Sigmoid colon (tissue), 7 donors: ENCODE results near the gene LDLRAD4. TPM values are rescaled to one million over a fixed set of nuclear protein-coding genes. Genes with fewer than 3 reads are reported as not detected.

ENCODE experiments used
- DNase-seq: peaks from one replicate; pipeline ENCODE4 v3.0.0-alpha.2; 2019
- H3K27ac ChIP-seq, 4 donors: fragments of 200-600 bp; sonication (generic); one replicate each; pipeline ENCODE4 v1.5.1; 2016 to 2019; ENCODE audit warnings: mild to moderate bottlenecking in 1 of 4
- H3K27me3 ChIP-seq, 3 donors: fragments of 200-600 bp; sonication (generic); one replicate each; pipeline ENCODE4 v1.5.1; 2019; ENCODE audit warnings: mild to moderate bottlenecking in 1 of 3
- H3K36me3 ChIP-seq, 4 donors: fragments of 200-600 bp; sonication (generic); one replicate each; pipeline ENCODE4 v1.5.1; 2016 to 2019
- H3K4me1 ChIP-seq, 4 donors: fragments of 200-600 bp; sonication (generic); one replicate each; pipeline ENCODE4 v1.5.1; 2017 to 2019
- H3K4me3 ChIP-seq, 4 donors: fragments of 200-600 bp; sonication (generic); one replicate each; pipeline ENCODE4 v1.5.1; 2017 to 2019; ENCODE audit warnings: mild to moderate bottlenecking in 2 of 4, moderate library complexity in 1 of 4
- H3K9me3 ChIP-seq, 4 donors: fragments of 200-600 bp in 3 of 4; sonication (generic) in 3 of 4; one replicate each; pipeline versions ENCODE4 v1.5.1 to v1.6.1; 2013 to 2019
- CTCF ChIP-seq, 4 experiments: fragments of 450-650 bp in 3 of 4; fragments of 200-600 bp in 1 of 4; IDR thresholded peaks; one replicate each; pipeline ENCODE4 v1.5.1; 2016 to 2019; ENCODE audit warnings: antibody characterized with exemption in 4 of 4, mild to moderate bottlenecking in 3 of 4, moderate library complexity in 2 of 4
- EP300 ChIP-seq, 4 donors: sonication (generic); formaldehyde crosslinking; IDR thresholded peaks; one replicate each; pipeline ENCODE4 v1.6.1; 2017; ENCODE audit warnings: antibody characterized with exemption in 4 of 4
- POLR2A ChIP-seq, 2 donors: fragments of 450-650 bp; IDR thresholded peaks; one replicate each; pipeline ENCODE4 v1.6.1; 2016; ENCODE audit warnings: antibody characterized with exemption in 2 of 2, mild to moderate bottlenecking in 2 of 2, moderate library complexity in 2 of 2
- POLR2AphosphoS5 ChIP-seq, 4 donors: sonication (generic); formaldehyde crosslinking; IDR thresholded peaks; one replicate each; pipeline ENCODE4 v1.6.1; 2017; ENCODE audit warnings: antibody characterized with exemption in 4 of 4
- WGBS, 2 donors: extraction: QIAGEN DNeasy Blood & Tissue Kit; methylation state at CpG; one replicate each; pipeline ENCODE4 v1.1.7; 2013; 5-methylcytosine and 5-hydroxymethylcytosine counted together
- intact Hi-C: fragments of 100-400 bp; cut with DNase I; formaldehyde crosslinking; loops from one replicate; pipeline ENCODE4 v1.15.1; 2023
- polyA plus RNA-seq, 3 donors: library from polyadenylated mRNA; stranded (reverse); fragments of 200-250 nt; gene quantifications; one replicate each; pipeline ENCODE4 v1.2.3, GENCODE V29; 2013
- total RNA-seq, 4 donors: library from RNA; depleted of rRNA; stranded (reverse); fragments of >200 nt; gene quantifications; one replicate each; pipeline ENCODE4 v1.1.0, GENCODE V29; 2016
- donor health status: healthy with polysubstance abuse.
- donor health status: Bipolar disorder and iron deficiency.
- donor health status: healthy.

The LDLRAD4 gene
- total and polyA plus RNA-seq, 7 donors: 1.2 to 28.2 (median 17.2) TPM

- no peaks in the 10 kb centered on the region for H3K27me3 ChIP-seq
- no peak for TF ChIP-seq EP300 (IDR thresholded peaks at IDR 0.05)
- no peak for TF ChIP-seq POLR2A (IDR thresholded peaks at IDR 0.05)
- TF ChIP-seq CTCF (IDR thresholded peaks at IDR 0.05): no peak
- TF ChIP-seq POLR2AphosphoS5 (IDR thresholded peaks at IDR 0.05): no peak
- 93 to 94% methylated on average over 5 of the region's 5 CpGs for WGBS, 2 donors
- peaks cover 6 to 36% (median 20%) of the 10 kb centered on the region in 4 donors for H3K4me1 ChIP-seq
- intact Hi-C loops: no loop called here
- H3K36me3 ChIP-seq: peaks cover 0 to 15% (median 3%) of the 10 kb centered on the region in 4 donors
- peak overlapping the region in 1 of 4 donors; percentile 78 for H3K27ac ChIP-seq
- H3K9me3 ChIP-seq: no peaks in the 10 kb centered on the region
- peak overlapping the region in 1 of 4 donors; percentile 8 for H3K4me3 ChIP-seq
- no peak for DNase-seq
These were observed 281.2 kb downstream of the LDLRAD4 start for GRCh38 chr18:13499803-13500202.

- WGBS, 2 donors: 58 to 73% methylated on average over 23 of the region's 23 CpGs
- TF ChIP-seq EP300 (IDR thresholded peaks at IDR 0.05) (no peak), CTCF (IDR thresholded peaks at IDR 0.05) (no peak), POLR2A (IDR thresholded peaks at IDR 0.05) (no peak), POLR2AphosphoS5 (IDR thresholded peaks at IDR 0.05) (no peak)
- Histone ChIP-seq H3K27me3 (no peaks in the 10 kb centered on the region), H3K4me3 (peak overlapping the region in 1 of 4 donors; percentile 8), H3K36me3 (peaks cover 0 to 15% (median 3%) of the 10 kb centered on the region in 4 donors), H3K4me1 (peaks cover 6 to 36% (median 20%) of the 10 kb centered on the region in 4 donors), H3K9me3 (no peaks in the 10 kb centered on the region), H3K27ac (peak overlapping the region in 1 of 4 donors; percentile 78)
- no peak for DNase-seq
- intact Hi-C loops: no loop called here
These were observed 281.8 kb downstream of the LDLRAD4 start for GRCh38 chr18:13500227-13500865.

- Histone ChIP-seq H3K36me3 (peaks cover 0 to 15% (median 3%) of the 10 kb centered on the region in 4 donors), H3K9me3 (no peaks in the 10 kb centered on the region), H3K27me3 (no peaks in the 10 kb centered on the region), H3K4me1 (peaks cover 6 to 36% (median 20%) of the 10 kb centered on the region in 4 donors), H3K4me3 (peak overlapping the region in 1 of 4 donors; percentile 5), H3K27ac (peak overlapping the region in 1 of 4 donors; percentile 78)
- intact Hi-C loops: no loop called here
- 41 to 66% methylated on average over 10 of the region's 10 CpGs for WGBS, 2 donors
- TF ChIP-seq POLR2AphosphoS5 (IDR thresholded peaks at IDR 0.05) (peak in 3 of 4 donors; percentile 40 to 55 (median 44)), CTCF (IDR thresholded peaks at IDR 0.05) (no peak), POLR2A (IDR thresholded peaks at IDR 0.05) (no peak), EP300 (IDR thresholded peaks at IDR 0.05) (no peak)
- DNase-seq: peak; percentile 77
These were observed 282.4 kb downstream of the LDLRAD4 start for GRCh38 chr18:13500869-13501542.

GRCh38 chr18:13501543-13501887 is 283.0 kb downstream of the LDLRAD4 start:
- H3K27ac ChIP-seq: peak overlapping the region in 1 of 4 donors; percentile 78

More at GRCh38 chr18:13501543-13501887, 283.0 kb downstream of the LDLRAD4 start:
- Histone ChIP-seq H3K4me3 (peak overlapping the region in 1 of 4 donors; percentile 5), H3K9me3 (no peaks in the 10 kb centered on the region), H3K4me1 (peaks cover 6 to 36% (median 20%) of the 10 kb centered on the region in 4 donors), H3K27me3 (no peaks in the 10 kb centered on the region), H3K36me3 (peaks cover 0 to 15% (median 3%) of the 10 kb centered on the region in 4 donors)
- no peak for DNase-seq
- TF ChIP-seq POLR2A (IDR thresholded peaks at IDR 0.05): no peak
- no peak for TF ChIP-seq CTCF (IDR thresholded peaks at IDR 0.05)
- no peak for TF ChIP-seq EP300 (IDR thresholded peaks at IDR 0.05)
- TF ChIP-seq POLR2AphosphoS5 (IDR thresholded peaks at IDR 0.05): no peak
- WGBS, 2 donors: 55 to 80% methylated on average over 6 of the region's 6 CpGs
- intact Hi-C loops: no loop called here
